ENCODE measurements around the gene YJEFN3. TPM values are rescaled to one million over a fixed set of nuclear protein-coding genes. Genes with fewer than 3 reads are reported as not detected.
A peak's percentile ranks its signal among the peaks of the same experiment; 100 is the strongest.

The YJEFN3 gene
- total RNA-seq, 1 experiment from 2014 or later = 18.5 TPM

GRCh38 chr19:19533841-19534240 lies 5.1 kb downstream of the YJEFN3 start:
- Histone ChIP-seq H3K36me3 (ENCODE audit: low read depth) (no peaks in the 10 kb centered on the region), H3K4me1 (replicated peaks; ENCODE audit: insufficient read depth) (no peaks in the 10 kb centered on the region), H3F3A (ENCODE audit: insufficient read depth, low read depth) (peaks cover 51% of the 10 kb centered on the region), H3K27ac (no peak overlapping the region), H2AFZ (no peak overlapping the region), H3K9me2 (ENCODE audit: insufficient read depth) (no peaks in the 10 kb centered on the region), H3K27me3 (ENCODE audit: insufficient read depth, low read depth) (no peaks in the 10 kb centered on the region), H3K4me2 (no peak overlapping the region), H3K79me2 (ENCODE audit: low read depth) (no peaks in the 10 kb centered on the region), H4K20me1 (ENCODE audit: insufficient read depth) (peaks cover 5% of the 10 kb centered on the region; the same call in 1 of the 2 replicates), H3K9me3 (ENCODE audit: insufficient read depth, low read depth) (no peaks in the 10 kb centered on the region), H3K4me3 (no peak overlapping the region)
- no peak for DNase-seq
- ChIA-PET CTCF (no interaction called here), POLR2A (ENCODE audit: unreplicated experiment) (no interaction called here)
- BruUV-seq (replicated peaks) = TSS peak; percentile 12
- intact Hi-C loops (cut with micrococcal nuclease; ENCODE audit: unreplicated experiment) = loop anchor here (5.0 to 10.0 kb wide), 2 partner anchors 241 to 743 kb away; no protein-coding TSS in a partner anchor
- TF ChIP-seq, protein P1, sequence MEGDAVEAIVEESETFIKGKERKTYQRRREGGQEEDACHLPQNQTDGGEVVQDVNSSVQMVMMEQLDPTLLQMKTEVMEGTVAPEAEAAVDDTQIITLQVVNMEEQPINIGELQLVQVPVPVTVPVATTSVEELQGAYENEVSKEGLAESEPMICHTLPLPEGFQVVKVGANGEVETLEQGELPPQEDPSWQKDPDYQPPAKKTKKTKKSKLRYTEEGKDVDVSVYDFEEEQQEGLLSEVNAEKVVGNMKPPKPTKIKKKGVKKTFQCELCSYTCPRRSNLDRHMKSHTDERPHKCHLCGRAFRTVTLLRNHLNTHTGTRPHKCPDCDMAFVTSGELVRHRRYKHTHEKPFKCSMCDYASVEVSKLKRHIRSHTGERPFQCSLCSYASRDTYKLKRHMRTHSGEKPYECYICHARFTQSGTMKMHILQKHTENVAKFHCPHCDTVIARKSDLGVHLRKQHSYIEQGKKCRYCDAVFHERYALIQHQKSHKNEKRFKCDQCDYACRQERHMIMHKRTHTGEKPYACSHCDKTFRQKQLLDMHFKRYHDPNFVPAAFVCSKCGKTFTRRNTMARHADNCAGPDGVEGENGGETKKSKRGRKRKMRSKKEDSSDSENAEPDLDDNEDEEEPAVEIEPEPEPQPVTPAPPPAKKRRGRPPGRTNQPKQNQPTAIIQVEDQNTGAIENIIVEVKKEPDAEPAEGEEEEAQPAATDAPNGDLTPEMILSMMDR (conservative IDR thresholded peaks at IDR 0.05) = no peak

DNA sequence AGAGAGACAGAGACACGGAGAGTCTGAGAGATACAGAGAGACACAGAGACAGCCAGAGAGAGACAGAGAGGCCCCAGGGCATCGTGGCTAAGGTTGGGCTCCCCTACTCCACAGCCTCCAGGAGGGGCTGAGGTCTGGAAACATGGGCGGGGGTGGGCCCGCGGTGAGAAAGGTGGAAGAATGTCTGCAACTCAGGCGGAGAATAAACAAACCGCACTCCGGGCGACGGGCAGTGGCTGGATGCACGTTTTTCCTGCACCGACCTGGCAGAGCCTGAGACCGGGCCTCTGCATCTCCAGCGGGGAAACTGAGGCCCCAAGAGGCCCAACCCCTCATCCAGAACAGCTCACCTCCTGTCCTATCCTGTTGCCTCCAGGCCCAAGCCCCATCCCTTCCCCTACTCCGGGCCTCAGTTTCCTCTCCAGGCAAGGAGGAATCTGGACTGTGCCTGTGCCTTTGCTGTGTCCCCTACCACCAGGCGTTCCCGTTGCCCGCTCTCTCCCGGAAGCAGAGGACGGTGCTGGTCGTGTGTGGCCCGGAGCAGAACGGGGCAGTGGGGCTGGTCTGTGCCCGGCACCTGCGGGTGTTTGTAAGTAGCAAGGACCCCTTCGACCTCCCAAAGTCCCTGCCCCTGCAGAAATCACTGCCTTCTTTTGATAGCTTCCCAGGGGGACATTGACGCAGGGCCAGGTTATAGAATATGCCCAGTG lies 6.0 kb downstream of the YJEFN3 start:
- intact Hi-C loops (cut with micrococcal nuclease; ENCODE audit: unreplicated experiment) = loop anchor here (5.0 to 10.0 kb wide), 2 partner anchors 240 to 743 kb away; no protein-coding TSS in a partner anchor
- BruUV-seq (replicated peaks) = no TSS peak

DNA sequence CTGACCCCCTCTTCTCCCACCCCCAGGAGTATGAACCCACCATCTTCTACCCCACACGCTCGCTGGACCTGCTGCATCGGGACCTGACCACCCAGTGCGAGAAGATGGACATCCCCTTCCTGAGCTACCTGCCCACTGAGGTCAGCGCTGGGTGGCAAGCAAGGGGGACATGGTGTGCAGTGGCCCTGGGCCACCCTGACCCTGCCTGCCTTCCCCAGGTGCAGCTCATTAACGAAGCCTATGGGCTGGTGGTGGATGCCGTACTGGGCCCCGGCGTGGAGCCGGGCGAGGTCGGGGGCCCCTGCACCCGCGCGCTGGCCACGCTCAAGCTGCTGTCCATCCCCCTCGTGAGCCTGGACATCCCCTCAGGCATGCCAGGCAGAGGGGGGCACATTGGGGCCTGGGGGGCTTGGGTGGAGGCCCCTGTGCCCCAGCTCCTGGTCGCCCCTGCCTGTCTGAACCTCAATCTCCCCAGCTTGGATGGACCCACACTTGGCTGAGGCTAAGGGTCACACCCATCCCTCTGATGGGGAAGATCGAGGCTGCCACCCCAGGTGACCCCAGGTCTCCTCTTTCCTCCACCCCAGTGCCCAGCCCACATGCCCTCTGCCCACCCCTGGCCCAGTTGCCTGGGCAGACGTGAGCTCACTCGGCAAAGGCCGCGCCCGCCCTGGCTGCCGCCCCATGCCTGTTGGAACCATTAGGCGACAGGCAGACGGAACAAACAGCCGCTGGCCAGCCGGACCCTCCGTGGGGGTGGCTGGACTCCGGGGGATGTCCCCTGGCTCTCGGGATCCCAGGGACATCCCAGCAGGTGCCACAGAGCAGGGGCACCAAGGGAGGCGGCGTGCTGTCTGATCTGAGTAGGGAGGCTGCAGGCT lies 6.8 kb downstream of the YJEFN3 start:
- no peak for DNase-seq
- Histone ChIP-seq H4K20me1 (ENCODE audit: insufficient read depth) (peaks cover 5% of the 10 kb centered on the region; the same call in 1 of the 2 replicates), H3K79me2 (ENCODE audit: low read depth) (no peaks in the 10 kb centered on the region), H3K27ac (no peak overlapping the region), H3K4me2 (no peak overlapping the region), H3F3A (ENCODE audit: insufficient read depth, low read depth) (peaks cover 59% of the 10 kb centered on the region), H3K9me2 (ENCODE audit: insufficient read depth) (no peaks in the 10 kb centered on the region), H2AFZ (no peak overlapping the region), H3K4me1 (replicated peaks; ENCODE audit: insufficient read depth) (no peaks in the 10 kb centered on the region), H3K36me3 (ENCODE audit: low read depth) (no peaks in the 10 kb centered on the region), H3K9me3 (ENCODE audit: insufficient read depth, low read depth) (no peaks in the 10 kb centered on the region), H3K27me3 (ENCODE audit: insufficient read depth, low read depth) (no peaks in the 10 kb centered on the region), H3K4me3 (no peak overlapping the region)
- intact Hi-C loops (cut with micrococcal nuclease; ENCODE audit: unreplicated experiment) = loop anchor here (10.0 kb wide), 1 partner anchor 239 kb away; no protein-coding TSS in a partner anchor
- TF ChIP-seq, protein P1 (conservative IDR thresholded peaks at IDR 0.05) = no peak
- TF ChIP-seq EZH2 (IDR thresholded peaks at IDR 0.05; ENCODE audit: low read depth) = no peak
- ChIA-PET CTCF (no interaction called here), POLR2A (ENCODE audit: unreplicated experiment) (no interaction called here)
- BruUV-seq (replicated peaks) = no TSS peak

More for the DNA sequence above, 6.0 kb downstream of the YJEFN3 start:
- CTCF ChIA-PET = no interaction called here
- peaks cover 57% of the 10 kb centered on the region for H3F3A ChIP-seq (ENCODE audit: insufficient read depth, low read depth)
- no peak overlapping the region for H2AFZ ChIP-seq
- H3K4me3 ChIP-seq = no peak overlapping the region
- H3K36me3 ChIP-seq (ENCODE audit: low read depth) = no peaks in the 10 kb centered on the region
- no peaks in the 10 kb centered on the region for H3K9me3 ChIP-seq (ENCODE audit: insufficient read depth, low read depth)
- H3K27ac ChIP-seq = no peak overlapping the region
- H3K79me2 ChIP-seq (ENCODE audit: low read depth) = no peaks in the 10 kb centered on the region
- H3K4me1 ChIP-seq (replicated peaks; ENCODE audit: insufficient read depth) = no peaks in the 10 kb centered on the region
- TF ChIP-seq, protein P1 (conservative IDR thresholded peaks at IDR 0.05) = no peak
- TF ChIP-seq EZH2 (IDR thresholded peaks at IDR 0.05; ENCODE audit: low read depth) = no peak
- POLR2A ChIA-PET (ENCODE audit: unreplicated experiment) = no interaction called here
- DNase-seq = no peak
- no peaks in the 10 kb centered on the region for H3K27me3 ChIP-seq (ENCODE audit: insufficient read depth, low read depth)
- no peaks in the 10 kb centered on the region for H3K9me2 ChIP-seq (ENCODE audit: insufficient read depth)
- peaks cover 5% of the 10 kb centered on the region; the same call in 1 of the 2 replicates for H4K20me1 ChIP-seq (ENCODE audit: insufficient read depth)
- H3K4me2 ChIP-seq = no peak overlapping the region

Measured in PC-9 (cell line).